GM21619 (cell line): ENCODE data around the gene UPF2.
"Not testable (repeated sequence)": the region's sequence is repeated elsewhere in the genome, so short reads cannot be mapped to it uniquely, and the experiment has no call there.

ENCODE experiments used
- ATAC-seq: cut with Tn5 transposase; IDR thresholded peaks from one replicate; pipeline ENCODE4 v1.9.1; 2021; ENCODE audit not compliant: unreplicated experiment

The UPF2 gene

DNA sequence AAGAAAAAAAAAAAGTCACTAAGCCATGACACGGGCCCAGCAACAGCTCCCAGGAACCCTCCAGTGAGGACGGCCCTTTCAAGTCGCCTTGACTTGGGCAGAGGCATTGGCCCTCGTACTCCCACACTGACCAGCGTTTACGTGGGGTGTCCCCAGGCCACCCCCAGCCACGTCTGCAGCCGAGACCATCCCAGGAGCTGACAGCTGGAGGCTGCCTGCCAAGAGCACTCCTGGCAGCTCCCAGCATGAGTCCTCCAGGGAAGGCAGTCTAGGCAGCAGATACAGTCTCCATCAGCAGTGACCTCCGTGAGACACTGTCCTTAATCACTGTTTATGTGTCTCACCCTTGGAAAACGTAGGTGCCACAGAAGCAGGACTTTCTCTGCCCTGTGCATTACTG is 133.0 kb downstream of the UPF2 start:
- no peak for ATAC-seq

DNA sequence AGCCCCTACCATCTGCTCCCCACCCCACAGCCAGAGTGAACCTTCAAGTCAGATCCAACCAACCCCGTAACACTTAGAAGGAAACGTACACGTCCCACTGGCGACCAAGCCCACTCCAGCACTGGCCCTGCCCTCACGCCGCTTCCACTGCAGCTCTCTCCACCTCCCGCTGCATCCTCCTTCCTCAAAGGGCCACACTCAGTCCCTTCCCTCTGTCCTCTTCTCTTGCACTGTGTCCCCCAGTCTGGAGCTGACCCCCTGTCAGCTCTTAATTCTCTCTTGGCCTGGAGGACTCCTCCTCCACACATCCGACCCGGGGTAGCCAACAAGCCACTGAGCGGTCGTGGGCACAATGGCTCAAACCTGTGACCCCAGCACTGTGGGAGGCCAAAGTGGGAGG is 133.6 kb downstream of the UPF2 start:
- no peak for ATAC-seq

DNA sequence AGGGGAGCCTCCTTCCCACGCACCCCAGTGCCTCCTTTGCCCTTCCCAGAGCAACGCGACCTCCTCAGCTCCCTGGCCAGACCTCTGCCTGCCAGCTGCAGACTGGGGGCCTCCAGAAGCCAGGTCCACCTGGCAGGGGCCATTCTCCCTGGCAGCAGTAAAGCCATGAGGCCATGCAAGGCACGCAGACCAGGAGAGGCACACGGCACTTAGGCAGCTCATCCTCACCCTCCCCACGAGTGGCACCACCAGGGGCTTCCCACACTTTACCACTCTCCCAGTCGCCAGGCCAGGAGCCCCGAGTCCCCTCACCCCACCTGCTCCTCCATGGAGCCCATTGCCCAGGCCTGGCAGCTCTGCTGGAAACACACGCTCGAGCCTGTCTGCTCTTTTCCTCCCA is 134.1 kb downstream of the UPF2 start:
- ATAC-seq, result no peak

DNA sequence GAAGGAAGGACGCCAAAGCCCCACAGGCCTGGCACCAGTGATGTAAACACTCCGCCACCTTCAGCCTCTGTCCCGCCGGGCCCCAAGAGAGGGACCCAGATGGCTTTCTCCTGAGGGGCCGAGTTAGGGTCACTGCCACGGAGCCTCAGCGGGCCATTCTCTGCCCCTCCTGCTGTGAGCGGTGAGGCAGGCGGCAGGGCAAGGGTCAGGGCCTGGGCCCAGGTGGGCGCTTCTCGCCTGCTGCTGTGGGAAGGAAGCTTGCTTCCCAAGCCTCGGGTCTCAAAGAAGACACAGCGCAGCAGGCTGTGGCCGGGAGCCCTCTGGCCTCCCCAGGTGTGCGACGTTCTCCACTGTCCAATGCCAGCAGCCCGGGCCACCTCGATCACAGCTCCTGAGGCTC is 134.7 kb downstream of the UPF2 start:
- ATAC-seq, result no peak

DNA sequence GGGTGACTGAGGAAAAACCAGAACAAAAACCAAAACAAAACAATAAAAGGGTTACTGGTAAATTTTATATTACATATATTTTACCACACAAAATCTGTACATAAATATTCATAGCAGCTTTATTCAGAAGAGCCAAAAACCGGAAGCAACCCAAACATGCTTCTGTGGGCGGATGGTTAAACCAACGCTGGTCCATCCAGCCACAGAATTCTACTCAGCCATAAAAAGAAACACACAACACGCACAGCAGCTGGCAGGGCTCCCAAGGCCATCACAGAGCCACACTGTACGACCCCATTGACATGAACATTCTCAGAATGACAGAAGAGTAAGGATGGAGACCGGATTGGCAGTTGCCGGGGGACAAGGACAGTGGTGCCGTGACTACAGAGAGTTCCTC is 135.9 kb downstream of the UPF2 start:
- ATAC-seq, result no peak

DNA sequence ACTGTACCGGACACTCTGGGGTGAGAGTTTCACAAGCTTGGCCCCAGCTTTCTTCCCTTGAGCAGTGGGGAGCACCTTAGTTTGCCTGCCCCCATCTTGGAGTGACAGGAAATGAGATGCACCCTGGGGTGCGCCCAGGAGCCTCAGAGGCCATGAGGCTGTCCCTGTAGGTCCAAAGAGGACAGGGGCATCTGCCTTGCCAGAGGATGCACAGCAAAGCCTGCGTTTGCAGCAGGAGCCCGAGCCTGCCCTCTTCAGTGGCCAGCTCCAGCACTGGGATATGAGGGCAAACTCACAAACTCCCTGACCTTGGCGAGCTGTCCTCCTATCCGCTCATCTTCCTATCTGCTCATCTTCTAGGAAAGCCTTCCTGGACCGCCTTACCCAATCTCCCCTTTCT is 140.0 kb downstream of the UPF2 start:
- no peak for ATAC-seq

DNA sequence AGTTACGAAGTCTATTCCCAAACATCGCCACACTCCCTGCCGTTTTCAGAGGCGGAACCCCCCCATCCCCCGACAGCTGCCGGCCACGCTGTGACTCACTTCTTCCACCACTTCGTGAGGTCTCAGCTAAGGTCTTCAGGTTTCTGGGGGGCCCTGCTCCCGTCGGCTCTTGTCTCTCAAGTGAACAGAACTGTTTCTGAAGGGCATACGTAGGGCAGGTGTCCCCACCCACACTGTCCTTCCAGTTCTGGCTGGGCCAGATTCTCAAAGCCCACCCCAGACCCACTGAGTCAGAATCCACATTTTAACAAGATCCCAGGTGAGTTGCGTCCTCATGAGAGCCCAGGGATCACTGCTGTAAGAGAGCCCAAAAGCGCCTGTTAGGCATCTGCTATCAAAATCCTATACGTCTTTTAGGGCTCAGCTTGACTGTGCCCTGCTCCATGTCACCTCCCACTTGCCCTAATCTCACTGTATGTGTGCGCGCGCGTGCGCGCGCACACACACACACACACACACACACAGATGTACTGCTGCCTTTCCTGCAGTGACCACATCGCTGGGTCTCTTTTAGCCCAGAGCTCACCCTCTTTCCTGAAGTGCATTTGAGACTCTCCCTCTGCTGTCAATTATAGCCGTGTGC is 140.7 kb downstream of the UPF2 start:
- ATAC-seq, result no peak

DNA sequence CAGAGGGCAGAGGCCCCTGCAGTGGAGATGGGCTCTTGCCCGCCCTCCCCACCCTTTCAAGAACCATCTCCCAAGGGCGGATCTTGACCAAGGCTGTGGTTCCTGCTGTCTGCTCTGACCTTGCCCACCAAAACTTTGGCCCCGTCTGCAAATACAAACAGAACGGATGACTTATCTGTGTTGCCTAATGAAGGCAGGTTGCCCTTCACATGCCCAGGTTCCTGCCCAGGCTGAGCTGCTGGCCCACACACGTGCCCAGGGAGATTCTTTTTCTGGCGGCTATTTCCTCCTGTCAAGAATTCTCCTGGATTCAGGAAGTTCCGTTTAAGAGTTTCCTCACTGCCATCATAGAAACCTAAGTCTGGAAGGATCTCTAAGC is 141.2 kb downstream of the UPF2 start:
- ATAC-seq, result no peak

DNA sequence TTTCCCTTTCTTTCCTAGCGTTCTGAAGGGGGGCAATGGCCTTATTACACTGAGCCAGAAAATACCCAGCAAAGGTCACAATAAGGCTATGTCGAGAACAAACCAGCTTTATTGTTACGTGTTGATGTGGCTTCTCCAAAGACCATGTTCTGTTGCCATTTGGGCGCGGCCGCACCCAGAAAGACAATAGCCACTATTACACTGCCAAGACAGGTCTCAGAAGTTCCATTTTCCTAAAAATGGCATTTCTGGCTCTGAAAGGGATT is 141.6 kb downstream of the UPF2 start:
- ATAC-seq, result no peak

DNA sequence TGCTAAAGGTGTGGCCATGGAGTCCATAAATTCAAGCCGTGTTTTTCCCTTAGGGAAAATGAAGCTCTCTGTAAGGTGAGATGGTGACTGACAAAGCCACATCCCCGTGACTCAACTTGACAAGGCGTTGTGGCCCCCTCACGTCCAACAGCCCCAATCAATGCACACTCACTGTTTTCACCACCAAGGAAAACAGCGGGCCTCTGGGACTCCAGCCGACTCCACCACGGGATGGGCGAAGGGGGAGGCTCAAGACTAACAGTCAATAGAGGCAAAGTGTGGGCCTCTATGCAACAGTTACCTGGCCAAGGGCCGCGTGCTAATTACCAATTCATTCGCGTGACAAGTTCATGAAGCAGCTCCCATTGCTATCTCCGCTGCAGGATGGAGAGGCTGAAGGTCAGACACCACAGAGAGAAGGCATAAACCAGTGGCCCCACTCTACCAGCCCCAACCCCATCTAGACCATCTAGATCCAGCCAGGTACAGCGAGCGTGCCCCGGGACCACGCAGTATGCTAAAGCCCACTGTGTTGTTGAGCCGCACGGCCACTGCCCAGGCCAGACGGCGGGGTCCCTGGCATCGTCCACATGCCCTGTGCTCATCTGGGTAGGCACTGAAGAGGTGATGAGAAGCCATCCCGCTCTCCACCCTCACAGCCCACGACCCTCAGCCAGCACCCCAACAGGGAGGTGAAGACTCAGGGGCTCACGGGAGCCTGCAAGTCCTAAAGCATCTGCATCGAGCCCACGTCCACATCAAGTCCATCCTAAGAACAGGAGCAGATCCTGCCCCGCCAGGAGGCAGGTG is 143.3 kb downstream of the UPF2 start:
- no peak for ATAC-seq

DNA sequence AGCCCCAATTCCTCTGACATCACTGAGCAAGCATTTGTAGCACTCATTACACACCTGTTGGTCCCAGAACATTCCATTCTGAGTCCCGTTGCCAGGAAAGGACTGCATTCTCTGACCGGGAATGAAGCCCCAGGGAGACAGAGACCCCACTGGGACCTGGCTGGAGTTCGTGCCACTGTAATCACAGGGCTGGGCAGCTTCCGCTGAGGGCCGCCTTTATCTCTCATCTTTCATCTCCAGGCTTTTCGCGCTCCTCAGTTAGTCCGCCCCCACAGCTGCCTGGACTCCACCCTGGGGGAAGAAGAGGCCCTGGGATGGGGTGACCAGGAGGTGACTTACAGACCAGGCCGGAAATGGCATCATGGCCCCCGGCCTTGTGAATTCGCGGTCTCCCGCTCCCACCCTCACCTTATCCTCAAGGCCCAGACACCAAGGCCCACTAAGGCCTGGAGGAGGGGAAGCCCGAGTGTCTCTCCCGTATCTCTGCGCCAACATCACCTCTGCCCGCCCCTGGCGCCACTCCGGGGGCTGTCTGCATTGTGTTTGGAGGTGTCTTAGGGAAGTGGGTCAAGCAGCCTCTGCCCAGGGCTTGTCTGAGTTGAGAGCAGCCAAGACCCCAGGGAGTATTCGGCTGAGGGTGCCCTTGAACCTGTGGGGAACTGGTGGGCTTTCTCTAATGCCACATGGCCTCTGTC is 144.1 kb downstream of the UPF2 start:
- no peak for ATAC-seq

DNA sequence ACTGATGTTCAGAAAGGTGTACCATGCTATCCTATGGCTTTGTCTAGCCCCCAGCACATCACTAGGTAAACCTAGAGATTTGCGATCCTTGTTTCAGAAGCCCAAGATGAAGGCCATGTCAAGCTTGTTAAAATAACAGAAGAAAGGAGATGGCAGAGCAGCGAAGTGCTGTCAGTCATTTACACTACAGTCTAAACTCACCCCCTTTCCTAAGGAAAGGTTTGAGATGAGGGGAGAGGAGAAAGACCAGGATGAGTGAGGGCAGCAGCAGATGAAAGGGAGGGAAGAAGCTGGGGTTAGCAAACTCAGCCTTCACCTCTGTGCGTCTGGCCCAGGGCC is 144.6 kb downstream of the UPF2 start:
- ATAC-seq, result no peak

DNA sequence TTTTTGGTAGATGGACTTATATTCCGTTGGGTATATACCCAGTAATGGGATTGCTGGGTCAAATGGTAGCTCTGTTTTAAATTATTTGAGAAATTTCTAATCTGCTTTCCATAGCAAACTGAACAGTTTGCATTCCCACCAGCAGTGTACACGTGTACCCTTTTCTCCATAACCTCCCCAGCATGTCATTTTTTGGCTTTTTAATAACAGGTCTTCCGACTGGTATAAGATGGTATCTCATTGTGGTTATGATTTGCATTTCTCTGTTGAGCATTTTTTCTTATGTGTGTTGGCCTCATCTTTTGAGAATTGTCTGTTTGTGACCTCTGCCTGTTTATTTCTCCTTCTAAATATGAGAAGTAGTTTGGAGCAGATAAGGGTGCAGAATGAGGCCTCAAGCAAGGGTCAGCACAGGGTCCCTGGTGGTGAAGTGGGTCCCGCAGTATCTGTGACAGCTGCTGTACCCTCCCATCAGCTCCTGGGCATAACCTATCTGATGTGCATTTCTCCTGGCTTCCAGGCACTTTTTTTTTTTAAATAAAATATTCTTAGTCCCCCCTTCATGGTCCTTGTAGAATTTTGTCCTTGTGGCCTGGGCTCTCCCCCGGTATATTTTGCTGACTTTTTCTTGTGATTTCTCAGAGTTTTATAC is 145.9 kb downstream of the UPF2 start:
- no peak for ATAC-seq

DNA sequence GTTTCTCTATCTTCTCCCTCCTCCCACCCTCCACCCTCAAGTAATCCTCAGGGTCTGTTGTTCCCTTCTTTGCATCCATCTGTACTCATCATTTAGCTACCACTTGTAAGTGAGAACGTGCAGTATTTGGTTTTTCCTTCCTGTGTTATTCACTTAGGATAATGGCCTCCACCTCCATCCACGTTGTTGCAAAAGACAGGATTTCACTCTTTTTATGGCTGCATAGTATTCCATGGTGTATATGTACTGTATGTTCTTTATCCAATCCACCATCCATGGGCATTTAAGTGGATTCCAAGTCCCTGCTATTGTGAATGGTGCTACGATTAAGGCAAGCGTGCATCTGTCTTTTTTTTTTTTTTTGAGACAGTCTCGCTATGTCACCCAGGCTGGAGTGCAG is 147.0 kb downstream of the UPF2 start:
- ATAC-seq, result no peak

DNA sequence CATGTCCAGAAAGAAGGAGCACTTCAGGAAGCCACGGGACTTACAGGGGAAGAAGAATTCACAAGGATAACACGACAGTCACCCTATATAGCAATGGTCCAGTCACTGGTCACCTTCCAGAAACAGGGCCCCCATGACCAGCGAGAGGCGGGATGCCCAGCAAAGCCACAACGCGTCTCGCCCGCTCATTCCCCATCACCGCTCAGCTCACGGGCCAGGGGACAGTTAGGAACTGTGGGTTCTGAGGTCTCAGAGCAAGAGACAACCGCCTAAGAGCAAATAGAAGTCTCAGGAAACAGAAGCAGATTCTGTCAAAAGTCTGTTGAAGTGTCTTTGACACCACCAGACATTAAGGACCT is 147.5 kb downstream of the UPF2 start:
- ATAC-seq, result no peak

DNA sequence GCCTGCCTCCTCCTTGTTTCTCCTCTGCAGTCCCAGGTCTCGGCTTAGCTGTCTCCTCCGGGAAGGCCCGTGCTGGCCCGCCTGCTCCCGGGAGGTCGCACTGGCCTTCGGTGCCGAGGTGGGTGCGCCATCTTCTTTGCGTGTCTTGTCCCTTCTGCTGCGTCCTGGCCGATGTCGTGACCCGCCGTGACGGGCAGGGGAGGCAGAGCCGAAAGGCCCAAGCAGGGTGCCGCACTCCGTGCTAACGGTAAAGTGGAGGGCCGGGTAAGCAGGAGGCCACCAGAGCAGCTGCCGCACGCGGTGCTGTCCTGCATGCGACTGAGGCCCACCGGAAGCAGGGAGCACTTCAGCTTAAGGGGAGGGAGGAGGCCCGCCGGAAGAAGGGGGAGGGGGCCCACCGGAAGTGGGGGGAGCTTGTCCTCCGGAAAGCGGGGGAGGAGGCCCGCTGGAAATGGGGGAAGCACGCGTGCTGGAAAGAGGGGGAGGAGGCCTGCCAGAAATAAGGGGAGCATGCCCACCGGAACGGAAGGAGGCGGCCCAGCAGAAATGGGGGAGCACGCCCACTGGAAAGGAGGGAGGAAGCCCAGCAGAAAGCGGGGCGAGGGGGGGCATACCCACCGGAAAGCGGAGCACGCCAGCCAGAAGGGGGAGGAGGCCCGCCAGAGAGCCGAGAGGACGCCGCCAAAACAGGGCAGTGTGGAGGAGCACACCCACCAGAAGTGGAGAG is 148.1 kb downstream of the UPF2 start:
- ATAC-seq, result no peak

DNA sequence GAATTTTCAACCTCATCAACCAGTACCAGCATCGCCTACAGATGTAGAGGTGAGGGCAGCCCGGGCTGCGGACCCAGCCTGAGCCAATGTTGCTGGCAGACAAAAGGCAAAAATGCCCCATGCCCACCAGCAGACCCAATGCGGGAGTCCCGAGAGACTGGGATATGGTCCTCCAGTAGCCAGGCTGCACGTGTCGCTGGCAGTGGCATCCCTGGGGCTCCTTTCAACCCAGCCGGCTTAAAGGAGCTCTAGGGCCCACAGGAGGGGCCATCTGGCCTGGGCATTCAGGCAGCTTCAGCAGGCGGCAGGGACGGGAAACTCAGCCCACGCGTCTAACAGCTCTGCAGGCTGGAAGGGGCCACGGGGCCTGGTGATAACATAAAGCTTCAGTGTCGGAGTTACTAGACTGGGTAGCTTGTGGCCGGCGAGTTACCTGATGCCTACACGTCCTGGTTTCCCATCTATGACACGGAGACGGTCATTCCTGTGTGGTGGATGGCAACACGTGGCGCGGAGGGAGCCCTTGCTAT is 148.8 kb downstream of the UPF2 start:
- no peak for ATAC-seq

DNA sequence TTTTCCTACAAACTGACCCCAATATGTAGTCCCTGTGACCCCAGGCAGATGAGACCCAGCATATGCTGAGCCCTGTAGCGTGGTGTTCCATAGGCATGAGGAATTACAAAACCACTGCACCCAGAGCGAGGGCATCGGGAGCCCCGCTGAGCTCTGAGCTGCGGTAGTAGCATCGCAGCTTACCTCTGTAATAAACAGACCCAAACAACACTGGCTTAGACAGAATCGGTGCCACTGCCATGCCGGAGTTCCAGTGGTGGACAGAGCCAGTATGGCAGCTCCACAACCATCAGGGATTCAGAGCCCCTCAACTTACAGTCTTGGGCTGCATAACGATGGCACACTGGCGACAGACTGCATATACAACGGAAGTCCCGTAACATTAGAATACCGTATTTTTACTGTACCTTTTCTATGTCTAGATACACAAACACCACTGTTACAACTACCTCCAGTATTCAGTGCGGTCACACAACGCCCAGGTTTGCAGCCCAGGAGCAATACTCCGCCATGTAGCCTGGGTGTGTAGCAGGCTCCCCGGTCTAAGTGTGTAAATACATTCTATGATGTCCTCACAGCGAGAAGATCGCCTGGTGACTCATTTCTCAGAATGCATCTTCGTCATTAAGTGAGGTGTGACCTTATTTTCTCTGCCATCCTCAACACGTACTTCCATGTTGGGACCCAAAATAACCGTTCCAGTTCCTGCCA is 150.7 kb downstream of the UPF2 start:
- no peak for ATAC-seq

DNA sequence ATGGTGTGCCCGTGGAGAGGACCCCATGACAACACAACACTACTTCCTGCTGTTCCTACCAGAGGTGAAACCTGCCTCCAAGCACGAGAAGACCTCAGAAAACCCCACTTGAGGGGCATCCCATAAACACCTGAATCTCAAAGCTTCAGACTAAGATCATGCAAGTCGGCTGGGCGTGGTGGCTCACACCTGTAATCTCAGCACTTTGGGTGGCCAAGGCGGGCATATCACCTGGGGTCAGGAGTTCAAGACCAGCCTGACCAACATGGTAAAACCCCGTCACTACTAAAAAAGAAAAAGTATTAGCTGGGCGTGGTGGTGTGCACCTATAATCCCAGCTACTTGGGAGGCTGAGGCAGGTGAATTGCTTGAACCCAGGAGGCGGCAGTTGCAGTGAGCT is 153.3 kb downstream of the UPF2 start:
- ATAC-seq, result not testable (repeated sequence)

DNA sequence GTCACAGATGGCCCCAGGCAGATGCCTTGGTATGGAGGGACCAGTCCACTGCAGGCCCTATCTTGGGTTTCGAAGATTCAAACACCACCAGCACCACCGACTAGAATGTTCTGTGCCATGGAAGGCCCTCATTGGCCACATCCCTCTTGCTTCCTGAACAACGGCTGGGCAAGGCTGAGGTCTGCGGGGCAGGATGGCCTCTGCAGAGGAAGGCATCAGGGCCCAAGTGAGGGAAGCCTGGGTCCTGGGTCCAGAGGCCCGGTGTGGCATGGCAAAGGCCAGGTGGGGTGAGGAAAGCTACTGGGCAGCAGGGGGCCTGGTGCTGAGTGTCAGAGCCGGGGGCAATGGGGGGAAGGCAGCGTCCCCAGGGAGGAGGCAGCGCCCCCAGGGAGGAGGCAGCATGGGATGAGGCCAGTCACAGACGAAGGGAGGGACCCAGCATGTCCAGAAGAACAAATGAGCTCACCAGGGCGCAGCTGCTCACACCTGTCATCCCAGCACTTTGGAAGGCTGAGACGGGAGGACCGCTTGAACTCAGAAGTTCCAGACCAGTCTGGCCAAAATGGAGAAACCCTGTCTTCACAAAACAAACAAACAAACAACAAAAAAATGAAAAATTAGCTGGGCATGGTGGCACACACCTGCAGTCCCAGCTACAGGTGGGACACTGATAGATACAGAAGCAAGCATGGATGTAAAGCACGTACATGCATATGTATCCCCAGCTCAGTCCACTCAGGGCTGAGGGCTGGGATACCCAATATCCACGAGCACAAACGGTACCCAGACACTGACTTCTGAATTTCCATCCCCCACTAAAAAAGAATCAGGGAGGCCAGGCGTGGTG is 155.0 kb downstream of the UPF2 start:
- no peak for ATAC-seq
